B cell (primary cell): ENCODE measurements around the gene CAND2. TPM values are rescaled to one million over a fixed set of nuclear protein-coding genes. Genes with fewer than 3 reads are reported as not detected.
A peak's percentile ranks its signal among the peaks of the same experiment; 100 is the strongest.

Source experiments
- ATAC-seq: fragments of 200-7000 bp; cut with Tn5 transposase; one replicate; pipeline ENCODE4 v1.10.0; 2021; ENCODE audit warnings: low read depth, mild to moderate bottlenecking, moderate number of reproducible peaks, moderate library complexity
- CTCF ChIA-PET: fragments of 350-600 bp; sonication (Branson Sonifier 250); formaldehyde crosslinking; loops from one replicate; lab custom pipeline; 2021; ENCODE audit warnings: antibody characterized with exemption, inconsistent platforms; lab: Charles Lee
- POLR2A ChIA-PET: fragments of 350-600 bp; sonication (Branson Sonifier 250); formaldehyde crosslinking; loops from one replicate; lab custom pipeline; 2021; ENCODE audit warnings: antibody characterized with exemption; lab: Charles Lee
- DNase-seq: peaks from one replicate; pipeline ENCODE4 v3.0.0; 2013
- H2AFZ ChIP-seq: 2 replicates; pipeline ENCODE4 v1.6.1; 2012; ENCODE audit warnings: mild to moderate bottlenecking, low read depth, low read length; ENCODE audit not compliant: insufficient read depth, poor library complexity, severe bottlenecking
- H3K27ac ChIP-seq, 2 donors: 1 replicate in 1 of 2; 2 replicates in 1 of 2; pipeline ENCODE4 v1.5.1; 2012 to 2013; ENCODE audit warnings: low read length in 2 of 2, mild to moderate bottlenecking in 2 of 2, moderate library complexity in 1 of 2
- H3K27me3 ChIP-seq, 4 experiments: fragments of 200-600 bp in 1 of 4; sonication (generic) in 1 of 4; replicated peaks in 1 of 4; 1 replicate in 2 of 4; 2 replicates in 2 of 4; pipeline versions ENCODE4 v1.6.1 to v1.7.0; 2013 to 2016; ENCODE audit warnings: low read length in 3 of 4, mild to moderate bottlenecking in 2 of 4, mixed read lengths in 1 of 4, moderate library complexity in 1 of 4; ENCODE audit not compliant: insufficient read depth in 4 of 4, control insufficient read depth in 3 of 4; ENCODE audit errors: control extremely low read depth in 1 of 4
- H3K36me3 ChIP-seq, 2 experiments: replicated peaks in 1 of 2; 1 replicate in 1 of 2; 2 replicates in 1 of 2; pipeline versions ENCODE4 v1.6.1 to v1.7.1; 2013; ENCODE audit warnings: low read length in 1 of 2; ENCODE audit not compliant: insufficient read depth in 2 of 2, control insufficient read depth in 1 of 2; ENCODE audit errors: control extremely low read depth in 1 of 2, extremely low read depth in 1 of 2
- H3K4me1 ChIP-seq, 2 donors: fragments of 200-600 bp in 1 of 2; sonication (generic) in 1 of 2; 1 replicate in 1 of 2; 2 replicates in 1 of 2; pipeline versions ENCODE4 v1.5.1 to v1.6.1; 2013 to 2017; ENCODE audit warnings: low read length in 2 of 2; ENCODE audit not compliant: control insufficient read depth in 2 of 2, insufficient read depth in 2 of 2
- H3K4me2 ChIP-seq: replicated peaks from 2 replicates; pipeline ENCODE3; 2012; ENCODE audit warnings: mild to moderate bottlenecking, low read depth, low read length; ENCODE audit not compliant: poor library complexity, severe bottlenecking
- H3K4me3 ChIP-seq, 5 experiments: fragments of 200-600 bp in 1 of 5; sonication (generic) in 1 of 5; 1 replicate in 3 of 5; 2 replicates in 2 of 5; pipeline versions ENCODE4 v1.5.1 to v1.7.0; 2011 to 2016; ENCODE audit warnings: low read length in 4 of 5, mild to moderate bottlenecking in 4 of 5, low read depth in 2 of 5, control low read depth in 1 of 5, moderate library complexity in 1 of 5; ENCODE audit not compliant: insufficient read depth in 1 of 5; ENCODE audit errors: control extremely low read depth in 1 of 5, extremely low read depth in 1 of 5
- H3K79me2 ChIP-seq: fragments of 200-600 bp; sonication (generic); one replicate; pipeline ENCODE4 v1.6.0; 2016; ENCODE audit warnings: low read length; ENCODE audit not compliant: control insufficient read depth, insufficient read depth
- H3K9ac ChIP-seq: fragments of 200-600 bp; sonication (generic); 2 replicates; pipeline ENCODE4 v1.6.1; 2017; ENCODE audit warnings: mild to moderate bottlenecking, low read length, moderate library complexity
- H3K9me3 ChIP-seq, 3 donors: one replicate each; pipeline versions ENCODE4 v1.6.1 to v1.7.1; 2013; ENCODE audit warnings: low read length in 2 of 3; ENCODE audit not compliant: control insufficient read depth in 2 of 3, insufficient read depth in 1 of 3; ENCODE audit errors: control extremely low read depth in 1 of 3
- H4K20me1 ChIP-seq: 2 replicates; pipeline ENCODE4 v1.6.0; 2012; ENCODE audit warnings: mild to moderate bottlenecking, low read length; ENCODE audit not compliant: insufficient read depth, control insufficient read depth, poor library complexity, severe bottlenecking
- H3K27ac Mint-ChIP-seq: one replicate; pipeline ENCODE4 v1.8.0; 2021; ENCODE audit warnings: mixed read lengths
- H3K27me3 Mint-ChIP-seq: one replicate; pipeline ENCODE4 v1.8.0; 2021; ENCODE audit warnings: mixed read lengths
- H3K4me1 Mint-ChIP-seq: one replicate; pipeline ENCODE4 v1.8.0; 2021; ENCODE audit warnings: mixed read lengths
- H3K4me3 Mint-ChIP-seq: one replicate; pipeline ENCODE4 v1.8.0; 2021; ENCODE audit warnings: mixed read lengths
- H3K9me3 Mint-ChIP-seq: one replicate; pipeline ENCODE4 v1.8.0; 2022; ENCODE audit warnings: mixed read lengths; ENCODE audit not compliant: insufficient read depth
- EZH2 ChIP-seq: IDR thresholded peaks from 2 replicates; pipeline ENCODE4 v1.6.1; 2012; ENCODE audit warnings: borderline replicate concordance, low read depth, mild to moderate bottlenecking, moderate library complexity, low read length; ENCODE audit not compliant: insufficient read depth, poor library complexity, severe bottlenecking
- WGBS: methylation state at CpG from one replicate; pipeline ENCODE4 v1.1.5; 2013; ENCODE audit warnings: missing lambda C conversion rate; ENCODE audit not compliant: insufficient coverage; 5-methylcytosine and 5-hydroxymethylcytosine counted together
- intact Hi-C: fragments of 100-400 bp; cut with micrococcal nuclease; formaldehyde crosslinking; loops from one replicate; pipeline ENCODE4 v1.10.0; 2022
- polyA plus RNA-seq: library from polyadenylated mRNA; depleted of rRNA; stranded (reverse); fragments of >200 nt; gene quantifications from 2 replicates; pipeline ENCODE4 v1.2.3, GENCODE V29; 2012
- total RNA-seq, 2 donors: library from RNA; stranded (reverse); fragments of 120-200 nt in 1 of 2; gene quantifications; 1 replicate in 1 of 2; 2 replicates in 1 of 2; pipeline versions ENCODE4 v1.2.3 to v1.2.4, GENCODE V29; 2013 to 2022
- TF ChIP-seq, protein P1 (sequence below): fragments of 200-600 bp; IDR thresholded peaks from one replicate; pipeline ENCODE4 v1.8.0; 2022; ENCODE audit warnings: antibody characterized with exemption, mild to moderate bottlenecking

The CAND2 gene
- total and polyA plus RNA-seq, 2 donors (not counting 1 experiment from before 2014, with no cell fraction given): 0.34 to 1.9 TPM

DNA sequence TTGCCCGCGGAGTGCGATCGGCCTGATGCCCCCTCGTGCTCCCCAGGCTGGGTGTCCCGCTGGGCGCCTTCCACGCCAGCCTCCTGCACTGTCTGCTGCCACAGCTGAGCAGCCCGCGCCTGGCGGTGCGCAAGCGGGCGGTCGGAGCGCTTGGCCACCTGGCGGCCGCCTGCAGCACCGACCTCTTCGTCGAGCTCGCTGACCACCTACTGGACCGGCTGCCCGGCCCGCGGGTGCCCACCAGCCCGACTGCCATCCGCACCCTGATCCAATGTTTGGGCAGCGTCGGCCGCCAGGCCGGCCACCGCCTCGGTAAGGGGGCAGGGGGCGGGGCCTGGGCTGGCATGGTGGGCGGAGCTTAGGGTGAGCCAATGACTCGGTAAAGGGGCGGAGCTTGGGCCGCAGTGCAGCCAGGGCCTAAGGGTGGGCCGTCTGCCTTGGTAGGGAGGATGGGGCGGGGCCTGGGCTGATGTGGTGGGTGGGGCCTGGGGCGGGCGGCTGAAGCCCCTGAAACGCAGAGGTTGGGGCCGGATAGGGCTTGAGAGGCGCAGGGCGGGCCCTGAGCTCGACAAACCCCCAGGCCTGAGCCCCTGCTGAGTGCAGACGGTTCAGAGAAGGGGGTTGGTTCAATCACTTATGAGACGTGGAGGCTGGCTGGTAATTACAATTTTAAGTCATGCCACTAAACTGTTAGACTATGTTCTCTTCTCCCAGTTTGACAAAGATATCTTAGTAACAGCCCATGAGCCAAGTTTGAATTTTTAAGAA lies 13.7 kb downstream of the CAND2 start:
- Mint-ChIP-seq H3K27ac (peak overlapping the region; percentile 32), H3K27me3 (no peaks in the 10 kb centered on the region), H3K4me1 (peaks cover 8% of the 10 kb centered on the region), H3K4me3 (peak overlapping the region; percentile 81), H3K9me3 (no peaks in the 10 kb centered on the region)
- intact Hi-C loops: loop anchor here (1.0 to 5.0 kb wide), 9 partner anchors 14 to 1538 kb away; partner anchors contain the start of genes ATG7, CAND2, LSM3 and RAF1
- no peaks in the 10 kb centered on the region for H4K20me1 ChIP-seq
- H3K9me3 ChIP-seq: no peaks in the 10 kb centered on the region
- H3K27ac ChIP-seq: no peak overlapping the region
- H3K79me2 ChIP-seq: no peaks in the 10 kb centered on the region
- H3K9ac ChIP-seq: peak overlapping the region; percentile 72
- H3K4me2 ChIP-seq: peak overlapping the region; percentile 76
- WGBS: under 1% methylated on average over 46 of the region's 50 CpGs
- TF ChIP-seq, protein P1, sequence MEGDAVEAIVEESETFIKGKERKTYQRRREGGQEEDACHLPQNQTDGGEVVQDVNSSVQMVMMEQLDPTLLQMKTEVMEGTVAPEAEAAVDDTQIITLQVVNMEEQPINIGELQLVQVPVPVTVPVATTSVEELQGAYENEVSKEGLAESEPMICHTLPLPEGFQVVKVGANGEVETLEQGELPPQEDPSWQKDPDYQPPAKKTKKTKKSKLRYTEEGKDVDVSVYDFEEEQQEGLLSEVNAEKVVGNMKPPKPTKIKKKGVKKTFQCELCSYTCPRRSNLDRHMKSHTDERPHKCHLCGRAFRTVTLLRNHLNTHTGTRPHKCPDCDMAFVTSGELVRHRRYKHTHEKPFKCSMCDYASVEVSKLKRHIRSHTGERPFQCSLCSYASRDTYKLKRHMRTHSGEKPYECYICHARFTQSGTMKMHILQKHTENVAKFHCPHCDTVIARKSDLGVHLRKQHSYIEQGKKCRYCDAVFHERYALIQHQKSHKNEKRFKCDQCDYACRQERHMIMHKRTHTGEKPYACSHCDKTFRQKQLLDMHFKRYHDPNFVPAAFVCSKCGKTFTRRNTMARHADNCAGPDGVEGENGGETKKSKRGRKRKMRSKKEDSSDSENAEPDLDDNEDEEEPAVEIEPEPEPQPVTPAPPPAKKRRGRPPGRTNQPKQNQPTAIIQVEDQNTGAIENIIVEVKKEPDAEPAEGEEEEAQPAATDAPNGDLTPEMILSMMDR: peak; percentile 92
- no peak for TF ChIP-seq EZH2
- POLR2A ChIA-PET: interaction anchor here (0.6 to 1.3 kb wide), 4 partner anchors 12 to 174 kb away, joined by 3 to 6 read pairs (median 4); partner anchors contain the start of gene RAF1
- no peaks in the 10 kb centered on the region for H3K27me3 ChIP-seq
- no peaks in the 10 kb centered on the region for H3K36me3 ChIP-seq
- peak overlapping the region; percentile 74 for H2AFZ ChIP-seq
- DNase-seq: peak; percentile 96
- CTCF ChIA-PET: interaction anchor here (0.5 to 2.6 kb wide), 20 partner anchors 8 to 263 kb away, joined by 3 to 26 read pairs (median 4); partner anchors contain the start of genes CAND2, IQSEC1 and RPL32
- H3K4me1 ChIP-seq: peaks cover 7 to 14% of the 10 kb centered on the region in 2 donors
- H3K4me3 ChIP-seq: peak overlapping the region in 4 of 5 experiments; percentile 45 to 69 (median 61)
- ATAC-seq: peak; percentile 100
